Endothelial cell of umbilical vein (primary cell): ENCODE results near the gene CAT. TPM values are rescaled to one million over a fixed set of nuclear protein-coding genes. Genes with fewer than 3 reads are reported as not detected.

Experiments used
- BruUV-seq: library from RNA; stranded (reverse); fragments of 400-500 nt; replicated peaks from 2 replicates; lab custom pipeline; 2021; lab: Mats Ljungman, UMichigan
- CTCF ChIA-PET: fragments of 300-600, 350-600 bp; sonication (Branson Sonifier 250); formaldehyde crosslinking; loops from one replicate; lab custom pipeline; 2021; ENCODE audit warnings: antibody characterized with exemption, inconsistent platforms; lab: Charles Lee
- POLR2A ChIA-PET: fragments of 300-600, 350-600 bp; sonication (Branson Sonifier 250); formaldehyde crosslinking; loops from one replicate; lab custom pipeline; 2021; ENCODE audit warnings: antibody characterized with exemption, inconsistent platforms; lab: Charles Lee
- DNase-seq: peaks from one replicate; pipeline ENCODE4 v3.0.0-alpha.2; 2011; ENCODE audit warnings: low read depth, low spot score
- FAIRE-seq: peaks from 2 replicates; lab custom pipeline; 2011; peaks lifted over from hg19 to GRCh38; lab: Jason Lieb, UNC
- H2AFZ ChIP-seq: 2 replicates; pipeline ENCODE4 v1.6.0; 2012; ENCODE audit warnings: low read depth, low read length, control low read depth, inconsistent platforms
- H3K27ac ChIP-seq: 2 replicates; pipeline ENCODE4 v1.5.1; 2011; ENCODE audit warnings: low read depth, mild to moderate bottlenecking, control low read depth, low read length, moderate library complexity; ENCODE audit not compliant: insufficient read depth
- H3K27me3 ChIP-seq, 2 experiments: 2 replicates each; pipeline versions ENCODE4 v1.6.0 to v1.6.1; 2011; ENCODE audit warnings: low read length in 2 of 2, mixed read lengths in 1 of 2; ENCODE audit not compliant: control insufficient read depth in 2 of 2, insufficient read depth in 2 of 2
- H3K36me3 ChIP-seq, 2 experiments: 2 replicates in 1 of 2; 3 replicates in 1 of 2; pipeline ENCODE4 v1.5.1; 2011; ENCODE audit warnings: low read length in 2 of 2, mild to moderate bottlenecking in 1 of 2, moderate library complexity in 1 of 2; ENCODE audit not compliant: control insufficient read depth in 2 of 2, insufficient read depth in 2 of 2; ENCODE audit errors: extremely low read depth in 1 of 2
- H3K4me1 ChIP-seq: 3 replicates; pipeline ENCODE4 v1.5.1; 2011; ENCODE audit warnings: mild to moderate bottlenecking, low read length; ENCODE audit not compliant: control insufficient read depth, insufficient read depth; ENCODE audit errors: extremely low read depth
- H3K4me2 ChIP-seq: 2 replicates; pipeline ENCODE4 v1.6.1; 2011; ENCODE audit warnings: low read length, control low read depth, mixed read lengths; ENCODE audit not compliant: insufficient read depth
- H3K4me3 ChIP-seq, 3 experiments: fragments of 200-600 bp in 1 of 3; sonication (generic), shearing (Covaris generic) in 1 of 3; replicated peaks in 1 of 3; 2 replicates each; pipeline ENCODE4 v1.5.1; 2011 to 2016; ENCODE audit warnings: control low read depth in 3 of 3, low read length in 3 of 3, mild to moderate bottlenecking in 2 of 3, inconsistent platforms in 1 of 3, low read depth in 1 of 3, moderate library complexity in 1 of 3; ENCODE audit not compliant: insufficient read depth in 1 of 3
- H3K79me2 ChIP-seq: 2 replicates; pipeline ENCODE4 v1.6.0; 2012; ENCODE audit warnings: low read length, inconsistent platforms; ENCODE audit not compliant: control insufficient read depth, insufficient read depth
- H3K9ac ChIP-seq: replicated peaks from 2 replicates; pipeline ENCODE3; 2011; ENCODE audit warnings: low read length, control low read depth; ENCODE audit not compliant: insufficient read depth; ENCODE audit errors: extremely low read depth
- H3K9me1 ChIP-seq: replicated peaks from 3 replicates; pipeline ENCODE4 v1.6.0; 2011; ENCODE audit warnings: mild to moderate bottlenecking, low read length; ENCODE audit not compliant: control insufficient read depth, insufficient read depth; ENCODE audit errors: extremely low read depth
- H3K9me3 ChIP-seq: replicated peaks from 2 replicates; pipeline ENCODE4 v1.5.1; 2012; ENCODE audit warnings: low read length, inconsistent platforms; ENCODE audit not compliant: control insufficient read depth, insufficient read depth
- H4K20me1 ChIP-seq: replicated peaks from 2 replicates; pipeline ENCODE3; 2011; ENCODE audit warnings: mild to moderate bottlenecking, low read length; ENCODE audit not compliant: control insufficient read depth, insufficient read depth; ENCODE audit errors: extremely low read depth
- EZH2 ChIP-seq: IDR thresholded peaks from 2 replicates; pipeline ENCODE4 v1.6.1; 2012; ENCODE audit warnings: borderline replicate concordance, low read depth, mild to moderate bottlenecking, moderate library complexity, low read length, inconsistent platforms; ENCODE audit not compliant: severe bottlenecking
- FOS ChIP-seq: IDR thresholded peaks from 2 replicates; pipeline ENCODE4 v1.6.1; 2011; ENCODE audit warnings: mild to moderate bottlenecking, low read length, moderate library complexity, borderline replicate concordance; ENCODE audit not compliant: insufficient read depth
- GATA2 ChIP-seq: IDR thresholded peaks from 2 replicates; pipeline ENCODE4 v1.7.0; 2011; ENCODE audit warnings: low read depth, mild to moderate bottlenecking, moderate library complexity, mixed read lengths, low read length; ENCODE audit not compliant: insufficient read length, insufficient read depth
- JUN ChIP-seq: IDR thresholded peaks from 2 replicates; pipeline ENCODE4 v1.6.1; 2011; ENCODE audit warnings: borderline replicate concordance, low read depth; ENCODE audit not compliant: insufficient read length, insufficient read depth
- MYC ChIP-seq: IDR thresholded peaks from one replicate; pipeline ENCODE4 v1.6.1; 2011; ENCODE audit warnings: mild to moderate bottlenecking, low read depth, low read length
- POLR2A ChIP-seq: IDR thresholded peaks from 2 replicates; pipeline ENCODE4 v1.6.1; 2012; ENCODE audit warnings: low read depth, mild to moderate bottlenecking, control low read depth, low read length
- POLR2AphosphoS5 ChIP-seq: IDR thresholded peaks from 2 replicates; pipeline ENCODE4 v1.6.1; 2012; ENCODE audit warnings: low read depth, mild to moderate bottlenecking, control low read depth, low read length, moderate library complexity; ENCODE audit not compliant: insufficient read depth
- dilution Hi-C: fragments of 300-500 bp; cut with MboI; formaldehyde crosslinking; loops from one replicate; pipeline ENCODE4 v1.15.0; 2019; ENCODE audit warnings: low sequenced_read_pairs; ENCODE audit not compliant: extremely low pct_ligation_motif_present
- intact Hi-C: fragments of 100-400 bp; cut with micrococcal nuclease; formaldehyde crosslinking; loops from one replicate; pipeline ENCODE4 v1.10.0; 2022
- polyA plus RNA-seq, 4 experiments: library from polyadenylated mRNA; depleted of rRNA in 3 of 4; stranded (reverse) in 3 of 4; unstranded in 1 of 4; fragments of >200 nt; gene quantifications; 2 replicates each; pipeline versions ENCODE4 v1.2.1 to v1.2.3, GENCODE V29; 2011 to 2012; ENCODE audit warnings: missing spikeins in 1 of 4
- total RNA-seq: library from RNA; stranded (reverse); gene quantifications from 2 replicates; pipeline ENCODE4 v1.2.3, GENCODE V29; 2021
- TF ChIP-seq, protein P1 (sequence below), 2 donors: IDR thresholded peaks; 1 replicate in 1 of 2; 2 replicates in 1 of 2; pipeline ENCODE4 v1.5.1; 2011; ENCODE audit warnings: low read length in 2 of 2, mild to moderate bottlenecking in 2 of 2, moderate library complexity in 2 of 2, control low read depth in 1 of 2, inconsistent platforms in 1 of 2, low read depth in 1 of 2; ENCODE audit not compliant: insufficient read depth in 1 of 2; ENCODE audit errors: extremely low read depth in 1 of 2
- TF ChIP-seq, protein P2 (sequence below): IDR thresholded peaks from 2 replicates; pipeline ENCODE4 v1.6.1; 2011; ENCODE audit not compliant: insufficient read depth, insufficient read length

Gene CAT
- total and polyA plus RNA-seq, 2 donors (not counting 3 experiments of a cell fraction or from before 2014, with no cell fraction given), result 32.7 to 50.5 TPM

DNA sequence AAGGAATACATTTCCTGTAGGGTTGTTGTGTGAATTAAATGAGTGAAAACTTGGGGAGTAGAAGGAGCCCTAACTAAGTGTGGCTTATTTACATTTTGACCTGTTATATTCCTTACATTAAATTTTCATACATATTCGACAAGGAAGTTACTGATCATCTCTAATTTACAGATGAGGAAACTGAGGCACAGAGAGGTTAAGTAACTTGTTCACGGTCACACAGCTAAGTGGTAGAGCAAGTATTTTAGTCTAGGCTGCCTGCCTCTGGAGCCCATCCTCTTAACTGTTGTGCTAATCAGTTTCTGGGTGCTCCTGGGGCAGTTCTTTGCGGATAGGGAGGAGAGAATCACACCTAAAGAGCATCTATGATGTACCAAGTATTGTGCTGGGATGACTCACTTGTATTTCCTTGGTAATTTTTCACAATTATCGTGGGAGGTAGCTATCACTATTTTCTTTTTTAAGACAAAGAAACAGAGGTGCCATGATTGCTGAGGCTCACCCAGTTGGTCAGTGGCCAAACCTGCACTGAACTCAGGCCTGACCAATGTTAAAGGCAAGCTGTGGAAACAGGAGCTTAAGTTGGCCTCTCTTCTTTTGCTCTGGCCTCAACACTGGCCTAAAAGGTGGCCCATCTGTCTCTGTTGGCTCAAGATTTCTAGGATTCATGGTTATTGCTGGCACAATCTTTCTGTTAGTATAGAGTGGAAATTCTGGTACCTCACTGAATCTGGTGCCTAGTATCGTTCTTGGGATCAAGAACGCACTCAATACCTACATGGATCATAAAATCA, 77.7 kb downstream of the CAT start:
- POLR2A ChIA-PET, result no interaction called here
- no peaks in the 10 kb centered on the region for H3K9me3 ChIP-seq
- no peak overlapping the region for H3K4me3 ChIP-seq

More for the DNA sequence above, 77.7 kb downstream of the CAT start:
- Histone ChIP-seq H3K9me1 (no peaks in the 10 kb centered on the region), H3K9ac (no peak overlapping the region), H3K36me3 (no peaks in the 10 kb centered on the region), H4K20me1 (no peaks in the 10 kb centered on the region), H3K79me2 (no peaks in the 10 kb centered on the region), H3K4me1 (no peaks in the 10 kb centered on the region), H3K27me3 (no peaks in the 10 kb centered on the region), H3K27ac (no peak overlapping the region), H3K4me2 (no peak overlapping the region), H2AFZ (no peak overlapping the region)
- intact Hi-C loops (no loop called here), dilution Hi-C loops (no loop called here)
- no TSS peak for BruUV-seq
- DNase-seq (no peak), FAIRE-seq (no peak)
- TF ChIP-seq, protein P1, sequence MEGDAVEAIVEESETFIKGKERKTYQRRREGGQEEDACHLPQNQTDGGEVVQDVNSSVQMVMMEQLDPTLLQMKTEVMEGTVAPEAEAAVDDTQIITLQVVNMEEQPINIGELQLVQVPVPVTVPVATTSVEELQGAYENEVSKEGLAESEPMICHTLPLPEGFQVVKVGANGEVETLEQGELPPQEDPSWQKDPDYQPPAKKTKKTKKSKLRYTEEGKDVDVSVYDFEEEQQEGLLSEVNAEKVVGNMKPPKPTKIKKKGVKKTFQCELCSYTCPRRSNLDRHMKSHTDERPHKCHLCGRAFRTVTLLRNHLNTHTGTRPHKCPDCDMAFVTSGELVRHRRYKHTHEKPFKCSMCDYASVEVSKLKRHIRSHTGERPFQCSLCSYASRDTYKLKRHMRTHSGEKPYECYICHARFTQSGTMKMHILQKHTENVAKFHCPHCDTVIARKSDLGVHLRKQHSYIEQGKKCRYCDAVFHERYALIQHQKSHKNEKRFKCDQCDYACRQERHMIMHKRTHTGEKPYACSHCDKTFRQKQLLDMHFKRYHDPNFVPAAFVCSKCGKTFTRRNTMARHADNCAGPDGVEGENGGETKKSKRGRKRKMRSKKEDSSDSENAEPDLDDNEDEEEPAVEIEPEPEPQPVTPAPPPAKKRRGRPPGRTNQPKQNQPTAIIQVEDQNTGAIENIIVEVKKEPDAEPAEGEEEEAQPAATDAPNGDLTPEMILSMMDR (IDR thresholded peaks at IDR 0.05; ENCODE audit: extremely low read depth in 1 of 2, insufficient read depth in 1 of 2, low read depth in 1 of 2, low read length in 2 of 2), result no peak
- TF ChIP-seq JUN (no peak), EZH2 (no peak), POLR2A (no peak), MYC (no peak), POLR2AphosphoS5 (no peak), GATA2 (no peak), FOS (no peak)
- TF ChIP-seq, protein P2, sequence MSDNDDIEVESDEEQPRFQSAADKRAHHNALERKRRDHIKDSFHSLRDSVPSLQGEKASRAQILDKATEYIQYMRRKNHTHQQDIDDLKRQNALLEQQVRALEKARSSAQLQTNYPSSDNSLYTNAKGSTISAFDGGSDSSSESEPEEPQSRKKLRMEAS, result no peak
- CTCF ChIA-PET, result no interaction called here
